Naive thymus-derived CD8-positive, alpha-beta T cell (primary cell): ENCODE results near the gene GATB. TPM values are rescaled to one million over a fixed set of nuclear protein-coding genes. Genes with fewer than 3 reads are reported as not detected.

Experiments
- ATAC-seq, 2 donors: fragments of 150-1000 bp; cut with Tn5 transposase in 1 of 2; sonication (Bioruptor Pico), chemical (Tn5 transposase) in 1 of 2; 1 replicate in 1 of 2; 2 replicates in 1 of 2; pipeline ENCODE4 v1.10.0; 2021; ENCODE audit warnings: mild to moderate bottlenecking in 2 of 2, moderate library complexity in 2 of 2
- POLR2A ChIA-PET: fragments of 350-600 bp; sonication (Branson Sonifier 250); formaldehyde crosslinking; loops from one replicate; lab custom pipeline; 2021; ENCODE audit warnings: antibody characterized with exemption; lab: Charles Lee
- DNase-seq, 10 donors: peaks; one replicate each; pipeline versions ENCODE4 v3.0.0 to v3.0.0-alpha.2; 2020 to 2022
- H3K27ac Mint-ChIP-seq, 10 donors: one replicate each; pipeline ENCODE4 v1.8.0; 2020 to 2022; ENCODE audit warnings: mild to moderate bottlenecking in 10 of 10, mixed read lengths in 10 of 10, moderate library complexity in 4 of 10, inconsistent platforms in 1 of 10
- H3K27me3 Mint-ChIP-seq, 5 donors: one replicate each; pipeline ENCODE4 v1.8.0; 2021 to 2022; ENCODE audit warnings: mixed read lengths in 5 of 5
- H3K36me3 Mint-ChIP-seq, 3 donors: one replicate each; pipeline ENCODE4 v1.8.0; 2020 to 2022; ENCODE audit warnings: mixed read lengths in 3 of 3, mild to moderate bottlenecking in 2 of 3, inconsistent platforms in 1 of 3
- H3K4me1 Mint-ChIP-seq, 4 donors: one replicate each; pipeline ENCODE4 v1.8.0; 2021 to 2022; ENCODE audit warnings: mixed read lengths in 4 of 4
- H3K4me3 Mint-ChIP-seq, 10 donors: one replicate each; pipeline ENCODE4 v1.8.0; 2020 to 2022; ENCODE audit warnings: mild to moderate bottlenecking in 10 of 10, mixed read lengths in 10 of 10, moderate library complexity in 6 of 10, inconsistent platforms in 1 of 10
- H3K9me3 Mint-ChIP-seq, 9 donors: one replicate each; pipeline ENCODE4 v1.8.0; 2020 to 2022; ENCODE audit warnings: mixed read lengths in 9 of 9, mild to moderate bottlenecking in 3 of 9, inconsistent platforms in 1 of 9, moderate library complexity in 1 of 9
- polyA plus RNA-seq, 3 donors: library from polyadenylated mRNA; unstranded; fragments of 300-500 nt; fragmentation: Illumina TruSeq; gene quantifications; one replicate each; pipeline ENCODE4 v1.2.3, GENCODE V29; 2021
- total RNA-seq, 8 experiments: library from RNA in 2 of 8; stranded (reverse) in 2 of 8; gene quantifications; one replicate each; pipeline ENCODE4 v1.2.3 and lab custom pipeline; 2021 to 2026

The GATB gene
- total and polyA plus RNA-seq, 5 experiments from 2014 or later, result 8.9 to 16.3 (median 13.5) TPM

- no peak overlapping the region for H3K27ac Mint-ChIP-seq
- DNase-seq (no peak), ATAC-seq (no peak)
- no peak overlapping the region for H3K4me3 Mint-ChIP-seq
- H3K4me1 Mint-ChIP-seq, result peaks cover 0 to 2% (median 0%) of the 10 kb centered on the region in 4 donors
- POLR2A ChIA-PET, result no interaction called here
- peaks cover 0 to 2% (median 0%) of the 10 kb centered on the region in 3 donors for H3K36me3 Mint-ChIP-seq
- no peaks in the 10 kb centered on the region for H3K9me3 Mint-ChIP-seq
- peaks cover 0 to 9% (median 0%) of the 10 kb centered on the region in 5 donors for H3K27me3 Mint-ChIP-seq
These were observed 111.3 kb downstream of the GATB start for GRCh38 chr4:151649479-151649878.

GRCh38 chr4:151646322-151646721, 114.5 kb downstream of the GATB start:
- peaks cover 0 to 2% (median 0%) of the 10 kb centered on the region in 4 donors for H3K4me1 Mint-ChIP-seq
- no peak overlapping the region for H3K4me3 Mint-ChIP-seq
- ATAC-seq (no peak), DNase-seq (no peak)
- peaks cover 0 to 2% (median 0%) of the 10 kb centered on the region in 3 donors for H3K36me3 Mint-ChIP-seq
- POLR2A ChIA-PET, result no interaction called here
- peaks cover 0 to 9% (median 0%) of the 10 kb centered on the region in 5 donors for H3K27me3 Mint-ChIP-seq
- no peak overlapping the region for H3K27ac Mint-ChIP-seq
- H3K9me3 Mint-ChIP-seq, result no peaks in the 10 kb centered on the region

- peaks cover 0 to 2% (median 0%) of the 10 kb centered on the region in 4 donors for H3K4me1 Mint-ChIP-seq
- peaks cover 0 to 2% (median 0%) of the 10 kb centered on the region in 3 donors for H3K36me3 Mint-ChIP-seq
- peaks cover 0 to 5% (median 0%) of the 10 kb centered on the region in 5 donors for H3K27me3 Mint-ChIP-seq
- no peaks in the 10 kb centered on the region for H3K9me3 Mint-ChIP-seq
- no peak overlapping the region for H3K4me3 Mint-ChIP-seq
- DNase-seq (no peak), ATAC-seq (no peak)
- POLR2A ChIA-PET, result no interaction called here
- H3K27ac Mint-ChIP-seq, result peak overlapping the region in 1 of 10 donors; percentile 69
These were observed 116.2 kb downstream of the GATB start for GRCh38 chr4:151644622-151645021.

GRCh38 chr4:151643564-151643963, 117.2 kb downstream of the GATB start:
- Mint-ChIP-seq H3K36me3 (peaks cover 0 to 2% (median 0%) of the 10 kb centered on the region in 3 donors), H3K4me3 (no peak overlapping the region), H3K27ac (no peak overlapping the region), H3K27me3 (peaks cover 0 to 4% (median 0%) of the 10 kb centered on the region in 5 donors), H3K4me1 (peaks cover 0 to 2% (median 0%) of the 10 kb centered on the region in 4 donors), H3K9me3 (no peaks in the 10 kb centered on the region)
- POLR2A ChIA-PET, result no interaction called here
- DNase-seq (no peak), ATAC-seq (no peak)

GRCh38 chr4:151641983-151642382, 118.8 kb downstream of the GATB start:
- no peak for ATAC-seq
- H3K9me3 Mint-ChIP-seq, result no peaks in the 10 kb centered on the region
- peaks cover 0 to 4% (median 0%) of the 10 kb centered on the region in 5 donors for H3K27me3 Mint-ChIP-seq
- H3K36me3 Mint-ChIP-seq, result peaks cover 0 to 2% (median 0%) of the 10 kb centered on the region in 3 donors
- no peak overlapping the region for H3K4me3 Mint-ChIP-seq
- no peak for DNase-seq
- peaks cover 0 to 2% (median 0%) of the 10 kb centered on the region in 4 donors for H3K4me1 Mint-ChIP-seq
- no peak overlapping the region for H3K27ac Mint-ChIP-seq
- POLR2A ChIA-PET, result no interaction called here

GRCh38 chr4:151641167-151641566, 119.6 kb downstream of the GATB start:
- no peaks in the 10 kb centered on the region for H3K36me3 Mint-ChIP-seq
- H3K4me1 Mint-ChIP-seq, result peaks cover 0 to 2% (median 0%) of the 10 kb centered on the region in 4 donors

GRCh38 chr4:151640381-151640780, 120.4 kb downstream of the GATB start:
- Mint-ChIP-seq H3K4me3 (no peak overlapping the region), H3K27ac (no peak overlapping the region), H3K27me3 (no peaks in the 10 kb centered on the region), H3K4me1 (peaks cover 0 to 2% (median 0%) of the 10 kb centered on the region in 4 donors), H3K36me3 (no peaks in the 10 kb centered on the region), H3K9me3 (no peaks in the 10 kb centered on the region)
- ATAC-seq (no peak), DNase-seq (no peak)
- POLR2A ChIA-PET, result no interaction called here

More at GRCh38 chr4:151641167-151641566, 119.6 kb downstream of the GATB start:
- Mint-ChIP-seq H3K27me3 (peaks cover 0 to 4% (median 0%) of the 10 kb centered on the region in 5 donors), H3K27ac (no peak overlapping the region), H3K4me3 (no peak overlapping the region), H3K9me3 (no peaks in the 10 kb centered on the region)
- no peak for DNase-seq
- POLR2A ChIA-PET, result no interaction called here
- no peak for ATAC-seq

GRCh38 chr4:151638295-151638858, 122.4 kb downstream of the GATB start:
- Mint-ChIP-seq H3K9me3 (no peaks in the 10 kb centered on the region), H3K4me1 (no peaks in the 10 kb centered on the region), H3K4me3 (no peak overlapping the region), H3K27ac (no peak overlapping the region), H3K36me3 (no peaks in the 10 kb centered on the region), H3K27me3 (no peaks in the 10 kb centered on the region)
- POLR2A ChIA-PET, result no interaction called here
- DNase-seq (no peak), ATAC-seq (no peak)

- Mint-ChIP-seq H3K9me3 (no peaks in the 10 kb centered on the region), H3K4me1 (no peaks in the 10 kb centered on the region)
These were observed 129.5 kb downstream of the GATB start for GRCh38 chr4:151631349-151631748.

GRCh38 chr4:151629097-151629783, 131.6 kb downstream of the GATB start:
- H3K27ac Mint-ChIP-seq, result no peak overlapping the region
- H3K36me3 Mint-ChIP-seq, result peaks cover 2 to 7% (median 5%) of the 10 kb centered on the region in 3 donors
- no peak for DNase-seq
- no peaks in the 10 kb centered on the region for H3K4me1 Mint-ChIP-seq
- ATAC-seq, result no peak
- peaks cover 10 to 24% (median 18%) of the 10 kb centered on the region in 5 donors for H3K27me3 Mint-ChIP-seq
- no peak overlapping the region for H3K4me3 Mint-ChIP-seq
- POLR2A ChIA-PET, result no interaction called here
- no peaks in the 10 kb centered on the region for H3K9me3 Mint-ChIP-seq

More at GRCh38 chr4:151631349-151631748, 129.5 kb downstream of the GATB start:
- DNase-seq (no peak), ATAC-seq (no peak)
- Mint-ChIP-seq H3K27me3 (peaks cover 9 to 23% (median 18%) of the 10 kb centered on the region in 5 donors), H3K27ac (no peak overlapping the region), H3K4me3 (no peak overlapping the region), H3K36me3 (peaks cover 2 to 7% (median 3%) of the 10 kb centered on the region in 3 donors)
- POLR2A ChIA-PET, result no interaction called here

GRCh38 chr4:151628001-151628608, 132.7 kb downstream of the GATB start:
- peaks cover 10 to 36% (median 26%) of the 10 kb centered on the region in 5 donors for H3K27me3 Mint-ChIP-seq
- H3K4me1 Mint-ChIP-seq, result no peaks in the 10 kb centered on the region
- no peak for ATAC-seq
- no peak overlapping the region for H3K4me3 Mint-ChIP-seq
- H3K9me3 Mint-ChIP-seq, result no peaks in the 10 kb centered on the region
- DNase-seq, result no peak
- POLR2A ChIA-PET, result no interaction called here
- no peak overlapping the region for H3K27ac Mint-ChIP-seq
- peaks cover 2 to 7% (median 5%) of the 10 kb centered on the region in 3 donors for H3K36me3 Mint-ChIP-seq

GRCh38 chr4:151627491-151627890, 133.3 kb downstream of the GATB start:
- Mint-ChIP-seq H3K9me3 (no peaks in the 10 kb centered on the region), H3K27ac (no peak overlapping the region), H3K4me1 (no peaks in the 10 kb centered on the region), H3K36me3 (peaks cover 2 to 7% (median 5%) of the 10 kb centered on the region in 3 donors), H3K4me3 (no peak overlapping the region), H3K27me3 (peaks cover 10 to 38% (median 22%) of the 10 kb centered on the region in 5 donors)
- no peak for ATAC-seq
- POLR2A ChIA-PET, result no interaction called here
- DNase-seq, result no peak

- ATAC-seq (no peak), DNase-seq (no peak)
- POLR2A ChIA-PET, result no interaction called here
- Mint-ChIP-seq H3K4me1 (no peaks in the 10 kb centered on the region), H3K4me3 (no peak overlapping the region), H3K9me3 (no peaks in the 10 kb centered on the region), H3K27me3 (peaks cover 10 to 45% (median 23%) of the 10 kb centered on the region in 5 donors), H3K27ac (no peak overlapping the region), H3K36me3 (peaks cover 2 to 7% (median 5%) of the 10 kb centered on the region in 3 donors)
These were observed 134.1 kb downstream of the GATB start for GRCh38 chr4:151626751-151627150.
